ENCODE data around the gene OR56A4. TPM values are rescaled to one million over a fixed set of nuclear protein-coding genes. Genes with fewer than 3 reads are reported as not detected.
A peak's percentile ranks its signal among the peaks of the same experiment; 100 is the strongest.

The OR56A4 gene
- polyA plus RNA-seq, 3 donors: not detected

DNA sequence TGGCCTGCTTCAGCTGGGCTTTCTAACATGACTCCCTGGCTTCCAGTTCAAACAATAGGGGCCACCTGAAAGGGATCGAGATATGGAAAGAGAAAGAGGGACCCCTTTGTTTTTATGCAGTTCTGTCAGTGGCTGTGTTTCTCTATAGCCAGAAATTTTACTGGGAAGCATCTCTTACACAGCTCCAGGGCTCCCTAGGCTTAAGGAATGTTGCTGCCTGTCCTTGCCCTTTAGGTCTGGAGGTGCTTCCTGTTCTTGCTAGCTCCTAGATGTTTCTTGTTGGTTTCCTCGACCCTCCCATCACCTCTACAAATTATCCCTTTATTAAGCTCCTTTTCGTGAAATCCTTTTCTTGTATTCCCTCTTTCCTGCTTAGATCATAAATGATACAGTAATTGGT is 45.6 kb upstream of the OR56A4 start:
- Histone ChIP-seq H3K9ac (ENCODE audit: insufficient read depth, low read length, poor library complexity, severe bottlenecking) (no peak overlapping the region), H3K9me3 (replicated peaks in 1 of 2; ENCODE audit: control insufficient read depth in 1 of 2, insufficient read depth in 1 of 2, low read length in 2 of 2) (no peaks in the 10 kb centered on the region), H3K27ac (ENCODE audit: low read depth in 1 of 2, low read length in 2 of 2) (no peak overlapping the region), H3K27me3 (ENCODE audit: control insufficient read depth in 2 of 2, insufficient read depth in 2 of 2, low read length in 2 of 2) (peaks cover 23 to 24% of the 10 kb centered on the region in 2 donors), H2AFZ (ENCODE audit: insufficient read depth, low read depth, low read length, poor library complexity, severe bottlenecking) (no peak overlapping the region), H3K4me2 (replicated peaks; ENCODE audit: extremely low read depth, low read length, poor library complexity, severe bottlenecking) (no peak overlapping the region), H3K4me1 (ENCODE audit: control insufficient read depth in 1 of 2, insufficient read depth in 2 of 2, low read length in 2 of 2) (no peaks in the 10 kb centered on the region), H3K4me3 (replicated peaks in 1 of 3; ENCODE audit: low read depth in 2 of 3, low read length in 3 of 3) (no peak overlapping the region), H4K20me1 (ENCODE audit: insufficient read depth, low read length) (no peaks in the 10 kb centered on the region), H3K36me3 (replicated peaks in 1 of 2; ENCODE audit: control insufficient read depth in 1 of 2, insufficient read depth in 2 of 2, low read length in 2 of 2) (no peaks in the 10 kb centered on the region), H3K79me2 (ENCODE audit: insufficient read depth, low read length) (no peaks in the 10 kb centered on the region)
- Mint-ChIP-seq H3K36me3 (peaks cover 0 to 31% of the 10 kb centered on the region in 2 donors), H3K27ac (no peak overlapping the region), H3K9me3 (peaks cover 0 to 1% (median 0%) of the 10 kb centered on the region in 7 donors), H3K4me1 (peaks cover 15% of the 10 kb centered on the region), H3K27me3 (ENCODE audit: low read depth in 3 of 3) (peaks cover 15 to 44% (median 20%) of the 10 kb centered on the region in 3 donors), H3K4me3 (peak overlapping the region in 1 of 2 donors; percentile 44)
- 71% methylated on average over 1 of the region's 3 CpGs for WGBS (ENCODE audit: insufficient coverage)
- DNase-seq: no peak
- intact Hi-C loops (cut with micrococcal nuclease): no loop called here
- TF ChIP-seq, protein P1, sequence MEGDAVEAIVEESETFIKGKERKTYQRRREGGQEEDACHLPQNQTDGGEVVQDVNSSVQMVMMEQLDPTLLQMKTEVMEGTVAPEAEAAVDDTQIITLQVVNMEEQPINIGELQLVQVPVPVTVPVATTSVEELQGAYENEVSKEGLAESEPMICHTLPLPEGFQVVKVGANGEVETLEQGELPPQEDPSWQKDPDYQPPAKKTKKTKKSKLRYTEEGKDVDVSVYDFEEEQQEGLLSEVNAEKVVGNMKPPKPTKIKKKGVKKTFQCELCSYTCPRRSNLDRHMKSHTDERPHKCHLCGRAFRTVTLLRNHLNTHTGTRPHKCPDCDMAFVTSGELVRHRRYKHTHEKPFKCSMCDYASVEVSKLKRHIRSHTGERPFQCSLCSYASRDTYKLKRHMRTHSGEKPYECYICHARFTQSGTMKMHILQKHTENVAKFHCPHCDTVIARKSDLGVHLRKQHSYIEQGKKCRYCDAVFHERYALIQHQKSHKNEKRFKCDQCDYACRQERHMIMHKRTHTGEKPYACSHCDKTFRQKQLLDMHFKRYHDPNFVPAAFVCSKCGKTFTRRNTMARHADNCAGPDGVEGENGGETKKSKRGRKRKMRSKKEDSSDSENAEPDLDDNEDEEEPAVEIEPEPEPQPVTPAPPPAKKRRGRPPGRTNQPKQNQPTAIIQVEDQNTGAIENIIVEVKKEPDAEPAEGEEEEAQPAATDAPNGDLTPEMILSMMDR (IDR thresholded peaks at IDR 0.05): no peak

GRCh38 chr11:6040874-6041273 is 34.1 kb upstream of the OR56A4 start:
- Histone ChIP-seq H3K4me1 (ENCODE audit: control insufficient read depth in 1 of 2, insufficient read depth in 2 of 2, low read length in 2 of 2) (peaks cover 9 to 16% of the 10 kb centered on the region in 2 donors), H3K79me2 (ENCODE audit: insufficient read depth, low read length) (no peaks in the 10 kb centered on the region), H3K4me2 (replicated peaks; ENCODE audit: extremely low read depth, low read length, poor library complexity, severe bottlenecking) (peak overlapping the region; percentile 63), H3K27me3 (ENCODE audit: control insufficient read depth in 2 of 2, insufficient read depth in 2 of 2, low read length in 2 of 2) (peaks cover 12 to 13% of the 10 kb centered on the region in 2 donors), H3K4me3 (replicated peaks in 1 of 3; ENCODE audit: low read depth in 2 of 3, low read length in 3 of 3) (peak overlapping the region; percentile 30 to 66 (median 47)), H3K9ac (ENCODE audit: insufficient read depth, low read length, poor library complexity, severe bottlenecking) (peak overlapping the region; percentile 41), H3K36me3 (replicated peaks in 1 of 2; ENCODE audit: control insufficient read depth in 1 of 2, insufficient read depth in 2 of 2, low read length in 2 of 2) (no peaks in the 10 kb centered on the region), H3K27ac (ENCODE audit: low read depth in 1 of 2, low read length in 2 of 2) (peak overlapping the region in 1 of 2 donors; percentile 69), H4K20me1 (ENCODE audit: insufficient read depth, low read length) (no peaks in the 10 kb centered on the region), H3K9me3 (replicated peaks in 1 of 2; ENCODE audit: control insufficient read depth in 1 of 2, insufficient read depth in 1 of 2, low read length in 2 of 2) (no peaks in the 10 kb centered on the region), H2AFZ (ENCODE audit: insufficient read depth, low read depth, low read length, poor library complexity, severe bottlenecking) (peak overlapping the region; percentile 59)
- Mint-ChIP-seq H3K9me3 (peaks cover 0 to 6% (median 0%) of the 10 kb centered on the region in 7 donors), H3K27ac (peak overlapping the region in 3 of 7 donors; percentile 81 to 94 (median 91)), H3K4me3 (peak overlapping the region in 1 of 2 donors; percentile 89), H3K4me1 (peaks cover 24% of the 10 kb centered on the region), H3K27me3 (ENCODE audit: low read depth in 3 of 3) (peaks cover 11 to 32% (median 15%) of the 10 kb centered on the region in 3 donors), H3K36me3 (peaks cover 4 to 9% of the 10 kb centered on the region in 2 donors)
- intact Hi-C loops (cut with micrococcal nuclease): no loop called here
- TF ChIP-seq, protein P1 (IDR thresholded peaks at IDR 0.05): no peak
- 50% methylated on average over 1 of the region's 4 CpGs for WGBS (ENCODE audit: insufficient coverage)
- no peak for DNase-seq

All from CD14-positive monocyte (primary cell).